ENCODE measurements around the gene H3-3A.

DNA sequence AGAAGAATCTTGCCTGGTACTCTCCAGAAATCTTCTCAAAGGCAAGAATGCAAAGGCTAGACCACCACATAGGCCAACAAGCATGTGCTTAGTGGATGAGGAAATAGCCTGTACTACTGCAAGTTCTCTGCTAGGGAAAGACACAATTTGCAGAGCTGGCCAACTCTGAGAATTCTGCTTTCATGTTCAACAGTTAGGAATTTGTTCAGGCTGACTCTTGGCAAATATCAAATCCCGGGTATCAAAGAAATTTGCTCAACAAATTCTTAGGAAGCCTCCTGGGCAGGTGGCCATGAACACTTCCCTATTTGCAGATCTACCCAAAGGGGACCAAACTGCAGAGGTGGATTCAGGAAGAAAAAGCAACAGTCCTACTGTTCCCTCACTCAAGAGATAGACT, 15.0 kb upstream of the H3-3A start:
- TF ChIP-seq, protein P1, sequence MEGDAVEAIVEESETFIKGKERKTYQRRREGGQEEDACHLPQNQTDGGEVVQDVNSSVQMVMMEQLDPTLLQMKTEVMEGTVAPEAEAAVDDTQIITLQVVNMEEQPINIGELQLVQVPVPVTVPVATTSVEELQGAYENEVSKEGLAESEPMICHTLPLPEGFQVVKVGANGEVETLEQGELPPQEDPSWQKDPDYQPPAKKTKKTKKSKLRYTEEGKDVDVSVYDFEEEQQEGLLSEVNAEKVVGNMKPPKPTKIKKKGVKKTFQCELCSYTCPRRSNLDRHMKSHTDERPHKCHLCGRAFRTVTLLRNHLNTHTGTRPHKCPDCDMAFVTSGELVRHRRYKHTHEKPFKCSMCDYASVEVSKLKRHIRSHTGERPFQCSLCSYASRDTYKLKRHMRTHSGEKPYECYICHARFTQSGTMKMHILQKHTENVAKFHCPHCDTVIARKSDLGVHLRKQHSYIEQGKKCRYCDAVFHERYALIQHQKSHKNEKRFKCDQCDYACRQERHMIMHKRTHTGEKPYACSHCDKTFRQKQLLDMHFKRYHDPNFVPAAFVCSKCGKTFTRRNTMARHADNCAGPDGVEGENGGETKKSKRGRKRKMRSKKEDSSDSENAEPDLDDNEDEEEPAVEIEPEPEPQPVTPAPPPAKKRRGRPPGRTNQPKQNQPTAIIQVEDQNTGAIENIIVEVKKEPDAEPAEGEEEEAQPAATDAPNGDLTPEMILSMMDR (IDR thresholded peaks at IDR 0.05 in 8 of 11, conservative IDR thresholded peaks at IDR 0.05 in 3 of 11): no peak
- TF ChIP-seq POLR2AphosphoS5 (IDR thresholded peaks at IDR 0.05): no peak

All from spleen (tissue), 7 donors.